H1 (cell line): ENCODE data around the gene SPAG8. TPM values are rescaled to one million over a fixed set of nuclear protein-coding genes. Genes with fewer than 3 reads are reported as not detected.

ENCODE experiments used
- CTCF ChIA-PET: fragments of 300-600 bp; sonication (Branson Sonifier 250); formaldehyde crosslinking; loops from one replicate; lab custom pipeline; 2021; ENCODE audit not compliant: partially characterized antibody; lab: Charles Lee
- POLR2A ChIA-PET: fragments of 300-600 bp; sonication (Branson Sonifier 250); formaldehyde crosslinking; loops from one replicate; lab custom pipeline; 2021; ENCODE audit warnings: inconsistent platforms; ENCODE audit not compliant: partially characterized antibody; lab: Charles Lee
- DNase-seq, 2 experiments: peaks; one replicate each; pipeline versions ENCODE4 v3.0.0 to v3.0.0-alpha.2; 2010 to 2022; ENCODE audit warnings: low spot score in 2 of 2, low read depth in 1 of 2, mixed read lengths in 1 of 2
- FAIRE-seq: peaks from 2 replicates; lab custom pipeline; 2011; peaks lifted over from hg19 to GRCh38; lab: Jason Lieb, UNC
- H2AFZ ChIP-seq: 2 replicates; pipeline ENCODE4 v1.8.1; 2012; ENCODE audit warnings: low read length, inconsistent platforms
- H2AK5ac ChIP-seq: 2 replicates; pipeline ENCODE4 v1.6.1; 2013; ENCODE audit warnings: low read depth, low read length
- H2BK120ac ChIP-seq: replicated peaks from 2 replicates; pipeline ENCODE3; 2013; ENCODE audit warnings: low read depth, low read length, inconsistent platforms
- H2BK12ac ChIP-seq: 2 replicates; pipeline ENCODE4 v1.6.1; 2013; ENCODE audit warnings: low read depth, low read length
- H2BK15ac ChIP-seq: 2 replicates; pipeline ENCODE4 v1.6.1; 2013; ENCODE audit warnings: low read length
- H2BK20ac ChIP-seq: 2 replicates; pipeline ENCODE4 v1.6.1; 2013; ENCODE audit warnings: low read length
- H2BK5ac ChIP-seq: 2 replicates; pipeline ENCODE4 v1.6.1; 2013; ENCODE audit warnings: low read depth, low read length
- H3K14ac ChIP-seq: 2 replicates; pipeline ENCODE4 v1.6.1; 2013; ENCODE audit warnings: inconsistent platforms; ENCODE audit not compliant: insufficient read length
- H3K18ac ChIP-seq: 2 replicates; pipeline ENCODE4 v1.6.1; 2013; ENCODE audit warnings: low read length; ENCODE audit errors: extremely low read depth
- H3K23ac ChIP-seq: 2 replicates; pipeline ENCODE4 v1.6.1; 2013; ENCODE audit warnings: inconsistent platforms; ENCODE audit not compliant: insufficient read length
- H3K23me2 ChIP-seq: 2 replicates; pipeline ENCODE4 v1.6.1; 2013; ENCODE audit warnings: low read depth, low read length
- H3K27ac ChIP-seq: 2 replicates; pipeline ENCODE4 v1.6.1; 2011; ENCODE audit warnings: low read depth, low read length, inconsistent platforms
- H3K27me3 ChIP-seq, 4 experiments: replicated peaks in 1 of 4; 1 replicate in 1 of 4; 2 replicates in 3 of 4; pipeline versions ENCODE4 v1.6.1 to v1.8.1; 2011 to 2013; ENCODE audit warnings: low read length in 3 of 4, mild to moderate bottlenecking in 3 of 4, inconsistent platforms in 2 of 4, mixed read lengths in 2 of 4, moderate library complexity in 1 of 4; ENCODE audit not compliant: control insufficient read depth in 3 of 4, insufficient read depth in 3 of 4; ENCODE audit errors: extremely low read depth in 1 of 4
- H3K36me3 ChIP-seq, 4 experiments: 2 replicates each; pipeline versions ENCODE4 v1.6.1 to v1.8.1; 2011 to 2013; ENCODE audit warnings: mild to moderate bottlenecking in 4 of 4, low read length in 3 of 4, moderate library complexity in 2 of 4, control low read depth in 1 of 4, inconsistent platforms in 1 of 4; ENCODE audit not compliant: insufficient read depth in 4 of 4, control insufficient read depth in 2 of 4
- H3K4ac ChIP-seq: replicated peaks from 2 replicates; pipeline ENCODE3; 2013; ENCODE audit warnings: low read length, low read depth, mixed read lengths, inconsistent platforms; ENCODE audit not compliant: insufficient read length
- H3K4me1 ChIP-seq, 4 experiments: replicated peaks in 1 of 4; 1 replicate in 1 of 4; 2 replicates in 3 of 4; pipeline versions ENCODE4 v1.6.1 to v1.8.1; 2011 to 2013; ENCODE audit warnings: low read length in 3 of 4, inconsistent platforms in 2 of 4, mixed read lengths in 1 of 4; ENCODE audit not compliant: insufficient read depth in 4 of 4, control insufficient read depth in 3 of 4
- H3K4me2 ChIP-seq, 2 experiments: 2 replicates each; pipeline versions ENCODE4 v1.6.1 to v1.8.1; 2011 to 2013; ENCODE audit warnings: low read depth in 2 of 2, low read length in 2 of 2, control low read depth in 1 of 2, inconsistent platforms in 1 of 2, mild to moderate bottlenecking in 1 of 2; ENCODE audit not compliant: insufficient read depth in 1 of 2
- H3K4me3 ChIP-seq, 4 experiments: fragments of 200-600, 300-600 bp in 1 of 4; sonication (generic), shearing (Covaris generic), sonication (Bioruptor Twin) in 1 of 4; 2 replicates each; pipeline versions ENCODE4 v1.5.1 to v1.8.1; 2011 to 2016; ENCODE audit warnings: low read length in 4 of 4, low read depth in 3 of 4, control low read depth in 2 of 4, inconsistent platforms in 2 of 4, mild to moderate bottlenecking in 2 of 4, mixed read lengths in 1 of 4, moderate library complexity in 1 of 4; ENCODE audit not compliant: insufficient read depth in 2 of 4; ENCODE audit errors: extremely low read depth in 1 of 4
- H3K56ac ChIP-seq: replicated peaks from 2 replicates; pipeline ENCODE3; 2013; ENCODE audit warnings: low read depth, mild to moderate bottlenecking, mixed read lengths, low read length, inconsistent platforms; ENCODE audit not compliant: insufficient read length
- H3K79me1 ChIP-seq: 2 replicates; pipeline ENCODE4 v1.6.1; 2013; ENCODE audit warnings: low read depth, low read length, control low read depth
- H3K79me2 ChIP-seq, 2 experiments: 2 replicates each; pipeline versions ENCODE4 v1.6.1 to v1.8.1; 2012 to 2013; ENCODE audit warnings: low read length in 2 of 2, mild to moderate bottlenecking in 2 of 2, inconsistent platforms in 1 of 2; ENCODE audit not compliant: insufficient read depth in 2 of 2, control insufficient read depth in 1 of 2
- H3K9ac ChIP-seq, 4 experiments: replicated peaks in 1 of 4; 1 replicate in 1 of 4; 2 replicates in 3 of 4; pipeline versions ENCODE4 v1.6.1 to v1.8.1; 2011 to 2013; ENCODE audit warnings: low read depth in 3 of 4, low read length in 3 of 4, control low read depth in 2 of 4, mild to moderate bottlenecking in 2 of 4, moderate library complexity in 2 of 4, inconsistent platforms in 1 of 4; ENCODE audit errors: extremely low read depth in 1 of 4
- H3K9me3 ChIP-seq, 2 experiments: 2 replicates each; pipeline versions ENCODE4 v1.6.1 to v1.8.1; 2012 to 2013; ENCODE audit warnings: mild to moderate bottlenecking in 2 of 2, moderate library complexity in 2 of 2, control low read depth in 1 of 2, inconsistent platforms in 1 of 2, low read depth in 1 of 2, low read length in 1 of 2, mixed read lengths in 1 of 2; ENCODE audit not compliant: insufficient read depth in 2 of 2
- H4K20me1 ChIP-seq, 2 experiments: replicated peaks in 1 of 2; 2 replicates each; pipeline versions ENCODE3 to v1.8.1; 2011 to 2013; ENCODE audit warnings: inconsistent platforms in 2 of 2, low read length in 2 of 2, mild to moderate bottlenecking in 1 of 2; ENCODE audit not compliant: insufficient read depth in 2 of 2, control insufficient read depth in 1 of 2
- H4K5ac ChIP-seq: 2 replicates; pipeline ENCODE4 v1.6.1; 2013; ENCODE audit warnings: low read length, low read depth, mixed read lengths, inconsistent platforms; ENCODE audit not compliant: insufficient read length
- H4K8ac ChIP-seq: 2 replicates; pipeline ENCODE4 v1.8.0; 2013; ENCODE audit warnings: mild to moderate bottlenecking, moderate library complexity, low read length, inconsistent platforms; ENCODE audit not compliant: insufficient read depth; ENCODE audit errors: extremely low read depth
- H4K91ac ChIP-seq: replicated peaks from 2 replicates; pipeline ENCODE3; 2013; ENCODE audit warnings: low read length, mixed read lengths, inconsistent platforms; ENCODE audit not compliant: insufficient read length
- EP300 ChIP-seq, 2 experiments: IDR thresholded peaks; 1 replicate in 1 of 2; 2 replicates in 1 of 2; pipeline ENCODE4 v1.6.1; 2011 to 2012; ENCODE audit warnings: low read depth in 2 of 2, low read length in 2 of 2, mild to moderate bottlenecking in 2 of 2, borderline replicate concordance in 1 of 2, inconsistent platforms in 1 of 2, moderate library complexity in 1 of 2
- NRF1 ChIP-seq: IDR thresholded peaks from 2 replicates; pipeline ENCODE4 v1.6.1; 2011; ENCODE audit warnings: mild to moderate bottlenecking, low read depth, low read length, improper control_type of control experiment
- POLR2A ChIP-seq, 2 experiments: IDR thresholded peaks; 1 replicate in 1 of 2; 2 replicates in 1 of 2; pipeline ENCODE4 v1.6.1; 2011; ENCODE audit warnings: low read depth in 2 of 2, low read length in 2 of 2, mild to moderate bottlenecking in 2 of 2; ENCODE audit errors: control extremely low read depth in 1 of 2
- SP2 ChIP-seq: IDR thresholded peaks from 2 replicates; pipeline ENCODE4 v1.6.1; 2012; ENCODE audit warnings: mild to moderate bottlenecking, low read length, inconsistent platforms
- TBP ChIP-seq: IDR thresholded peaks from 2 replicates; pipeline ENCODE4 v1.6.1; 2011; ENCODE audit warnings: low read depth, low read length, improper control_type of control experiment
- WGBS, 2 experiments: shearing (Covaris generic) in 1 of 2; methylation state at CpG; one replicate each; pipeline versions ENCODE4 v1.1.6 to v1.1.7; 2013 to 2015; ENCODE audit warnings: low lambda C conversion rate in 2 of 2, mixed read lengths in 2 of 2, inconsistent platforms in 1 of 2, low coverage in 1 of 2, missing lambda C conversion rate in 1 of 2; ENCODE audit not compliant: insufficient replicate concordance in 2 of 2, insufficient coverage in 1 of 2, insufficient read length in 1 of 2; ENCODE audit errors: extremely low coverage in 1 of 2, missing lambda C conversion rate in 1 of 2; 5-methylcytosine and 5-hydroxymethylcytosine counted together
- polyA plus RNA-seq, 7 experiments: library from polyadenylated mRNA; depleted of rRNA in 3 of 7; stranded (reverse) in 5 of 7; unstranded in 2 of 7; fragments of >200 nt in 5 of 7; fragments of 200-250 nt in 2 of 7; gene quantifications; 1 replicate in 5 of 7; 2 replicates in 1 of 7; 4 replicates in 1 of 7; pipeline versions ENCODE4 v1.2.1 to v1.2.3, GENCODE V29; 2011 to 2013; ENCODE audit warnings: missing spikeins in 2 of 7, mixed read lengths in 2 of 7
- total RNA-seq: library from RNA; stranded (reverse); fragmentation: NEBNext Ultra II Directional; extraction: Animal tissue kit (Norgen Biotek cat#: 25700); gene quantifications from 2 replicates; pipeline ENCODE4 v1.2.1, GENCODE V29; 2021

SPAG8 gene
- total and polyA plus RNA-seq, 2 of the 8 experiments (the other 6 are each of a cell fraction or from before 2014, with no cell fraction given) = 0.37 to 0.44 TPM

GRCh38 chr9:35760651-35761050 is 51.4 kb downstream of the SPAG8 start:
- no peak overlapping the region for H3K4ac ChIP-seq
- H2BK12ac ChIP-seq = no peak overlapping the region
- H2BK15ac ChIP-seq = no peak overlapping the region
- no peaks in the 10 kb centered on the region for H3K79me1 ChIP-seq
- no peak overlapping the region for H3K4me2 ChIP-seq
- CTCF ChIA-PET = interaction anchor here (1.0 to 1.8 kb wide), 6 partner anchors 15 to 78 kb away, joined by 3 to 4 read pairs (median 4); no protein-coding TSS in a partner anchor
- H3K56ac ChIP-seq = no peak overlapping the region
- peaks cover 0 to 5% (median 0%) of the 10 kb centered on the region in 4 experiments; a peak in 2 of 7 replicates for H3K4me1 ChIP-seq
- no peak for FAIRE-seq
- no peak overlapping the region for H2AFZ ChIP-seq
- H3K23me2 ChIP-seq = no peaks in the 10 kb centered on the region; the same call in 1 of the 2 replicates
- H3K14ac ChIP-seq = no peak overlapping the region
- peaks cover 0 to 24% of the 10 kb centered on the region in 2 experiments; a peak in 2 of 4 replicates for H3K79me2 ChIP-seq
- no peak overlapping the region for H3K9ac ChIP-seq
- no peak for DNase-seq
- no peak overlapping the region for H3K27ac ChIP-seq
- no peak overlapping the region for H3K4me3 ChIP-seq
- H3K36me3 ChIP-seq = no peaks in the 10 kb centered on the region
- no peak overlapping the region for H2BK5ac ChIP-seq
- no peak overlapping the region for H3K23ac ChIP-seq
- POLR2A ChIA-PET = interaction anchor here (0.8 to 1.6 kb wide), 6 partner anchors 8 to 95 kb away, joined by 3 to 4 read pairs (median 3); no protein-coding TSS in a partner anchor
- no peak overlapping the region for H2BK20ac ChIP-seq
- no peak overlapping the region for H4K5ac ChIP-seq
- no peak overlapping the region for H2BK120ac ChIP-seq
- H3K27me3 ChIP-seq = no peaks in the 10 kb centered on the region
- H3K9me3 ChIP-seq = no peaks in the 10 kb centered on the region
- H4K20me1 ChIP-seq = no peaks in the 10 kb centered on the region
- no peak overlapping the region for H4K91ac ChIP-seq
- H2AK5ac ChIP-seq = no peak overlapping the region
- no peak overlapping the region for H4K8ac ChIP-seq
- H3K18ac ChIP-seq = no peak overlapping the region
- WGBS, 2 experiments = 84% methylated on average over 2 of the region's 2 CpGs; no CpG with 5 or more reads in 1 of the 2 experiments
- no peak for TF ChIP-seq TBP
- TF ChIP-seq EP300 (IDR thresholded peaks at IDR 0.05; ENCODE audit: borderline replicate concordance in 1 of 2, low read depth in 2 of 2, low read length in 2 of 2) = no peak
- TF ChIP-seq POLR2A (IDR thresholded peaks at IDR 0.05; ENCODE audit: control extremely low read depth in 1 of 2, low read depth in 2 of 2, low read length in 2 of 2) = no peak
- no peak for TF ChIP-seq NRF1
- no peak for TF ChIP-seq SP2
